Stimulated activated CD4-positive, alpha-beta T cell treated with anti-CD3 and anti-CD28 coated beads, Interleukin-1b, Interleukin-23, amount 100 ng/mL, for 24 hours (primary cell): ENCODE data around the gene TICRR.
A peak's percentile ranks its signal among the peaks of the same experiment; 100 is the strongest.

Experiments used
- DNase-seq, 4 experiments: peaks; one replicate each; pipeline ENCODE4 v3.0.0-alpha.2; 2020; ENCODE audit warnings: low read depth in 4 of 4, low spot score in 1 of 4

The TICRR gene

GRCh38 chr15:89653578-89653977 is 78.3 kb downstream of the TICRR start:
- no peak for DNase-seq

- DNase-seq, result no peak
Measured at GRCh38 chr15:89654301-89654761, 79.1 kb downstream of the TICRR start.

- DNase-seq, result peak in 1 of 4 experiments; percentile 7
Measured at GRCh38 chr15:89654847-89655805, 79.9 kb downstream of the TICRR start, which contains the start of gene KIF7. Gene KIF7, minus strand, starts transcription at chr15:89655467. Its CDS starts 2,537 bp downstream, at chr15:89652930.

GRCh38 chr15:89656116-89656815 is 81.0 kb downstream of the TICRR start:
- DNase-seq, result no peak

GRCh38 chr15:89657686-89658200 is 82.5 kb downstream of the TICRR start:
- no peak for DNase-seq

GRCh38 chr15:89659295-89659694 is 84.0 kb downstream of the TICRR start:
- no peak for DNase-seq

GRCh38 chr15:89660556-89660955 is 85.3 kb downstream of the TICRR start:
- DNase-seq, result no peak

GRCh38 chr15:89662893-89663626 is 87.8 kb downstream of the TICRR start:
- no peak for DNase-seq

- DNase-seq, result no peak
Measured at GRCh38 chr15:89664441-89665350, 89.4 kb downstream of the TICRR start.

GRCh38 chr15:89665449-89666181 is 90.3 kb downstream of the TICRR start:
- DNase-seq, result no peak

- no peak for DNase-seq
Measured at GRCh38 chr15:89666184-89666857, 91.1 kb downstream of the TICRR start.

GRCh38 chr15:89666858-89667705 is 91.8 kb downstream of the TICRR start:
- DNase-seq, result no peak

GRCh38 chr15:89667706-89667960 is 92.4 kb downstream of the TICRR start:
- DNase-seq, result no peak

- no peak for DNase-seq
Measured at GRCh38 chr15:89668171-89668570, 92.9 kb downstream of the TICRR start.

- no peak for DNase-seq
Measured at GRCh38 chr15:89669309-89669865, 94.1 kb downstream of the TICRR start.

- no peak for DNase-seq
Measured at GRCh38 chr15:89669941-89670340, 94.7 kb downstream of the TICRR start.

- no peak for DNase-seq
Measured at GRCh38 chr15:89670971-89671560, 95.8 kb downstream of the TICRR start.
